Stomach (tissue), 4 donors: Measurements from ENCODE around the gene MAGI2.

Experiments used
- CTCF ChIP-seq, 7 experiments: fragments of 450-650 bp in 4 of 7; fragments of 200-600 bp in 3 of 7; sonication (generic) in 3 of 7; IDR thresholded peaks; one replicate each; pipeline ENCODE4 v1.5.1; 2016 to 2019; ENCODE audit warnings: antibody characterized with exemption in 7 of 7, control low read depth in 2 of 7, mild to moderate bottlenecking in 1 of 7
- POLR2AphosphoS5 ChIP-seq, 3 donors: sonication (generic); formaldehyde crosslinking; IDR thresholded peaks; one replicate each; pipeline ENCODE4 v1.6.1; 2016; ENCODE audit warnings: antibody characterized with exemption in 3 of 3

- TF ChIP-seq CTCF (IDR thresholded peaks at IDR 0.05) (no peak), POLR2AphosphoS5 (IDR thresholded peaks at IDR 0.05) (no peak)
These were observed 1278.0 kb downstream of the MAGI2 start for GRCh38 chr7:78175330-78176100.
